ENCODE measurements around the gene FAM107B. TPM values are rescaled to one million over a fixed set of nuclear protein-coding genes. Genes with fewer than 3 reads are reported as not detected.

Gene FAM107B
- total RNA-seq, 1 experiment from 2014 or later = 41.3 TPM

GRCh38 chr10:14707481-14707880 is 67.2 kb downstream of the FAM107B start:
- H3K9me3 Mint-ChIP-seq (ENCODE audit: unreplicated experiment) = no peaks in the 10 kb centered on the region
- H3K4me1 Mint-ChIP-seq (ENCODE audit: insufficient read depth, unreplicated experiment) = no peaks in the 10 kb centered on the region
- TF ChIP-seq CTCF (IDR thresholded peaks at IDR 0.05; ENCODE audit: unreplicated experiment) = no peak
- no peaks in the 10 kb centered on the region for H3K27me3 Mint-ChIP-seq (ENCODE audit: insufficient read depth, unreplicated experiment)
- no peaks in the 10 kb centered on the region for H3K36me3 Mint-ChIP-seq (ENCODE audit: insufficient read depth, unreplicated experiment)
- POLR2A ChIA-PET = interaction anchor here (0.6 kb wide), 1 partner anchor 17 kb away, joined by 3 read pairs; no protein-coding TSS in a partner anchor
- DNase-seq (ENCODE audit: unreplicated experiment) = no peak
- CTCF ChIA-PET = interaction anchor here (0.6 kb wide), 2 partner anchors 82 to 933 kb away, joined by 3 to 4 read pairs; no protein-coding TSS in a partner anchor
- no peak overlapping the region for H3K27ac Mint-ChIP-seq (ENCODE audit: low read depth, unreplicated experiment)
- intact Hi-C loops (cut with micrococcal nuclease) = no loop called here
- no TSS peak for BruUV-seq (replicated peaks)
- no peak overlapping the region for H3K4me3 Mint-ChIP-seq (ENCODE audit: unreplicated experiment)

- intact Hi-C loops (cut with micrococcal nuclease) = no loop called here
- H3K36me3 Mint-ChIP-seq (ENCODE audit: insufficient read depth, unreplicated experiment) = no peaks in the 10 kb centered on the region
- ChIA-PET POLR2A (no interaction called here), CTCF (interaction anchor here (0.6 kb wide), 1 partner anchor 14 kb away, joined by 3 read pairs; no protein-coding TSS in a partner anchor)
- no peaks in the 10 kb centered on the region for H3K4me1 Mint-ChIP-seq (ENCODE audit: insufficient read depth, unreplicated experiment)
- TF ChIP-seq CTCF (IDR thresholded peaks at IDR 0.05; ENCODE audit: unreplicated experiment) = no peak
- H3K27me3 Mint-ChIP-seq (ENCODE audit: insufficient read depth, unreplicated experiment) = no peaks in the 10 kb centered on the region
- H3K4me3 Mint-ChIP-seq (ENCODE audit: unreplicated experiment) = no peak overlapping the region
- BruUV-seq (replicated peaks) = no TSS peak
- no peak for DNase-seq (ENCODE audit: unreplicated experiment)
- no peaks in the 10 kb centered on the region for H3K9me3 Mint-ChIP-seq (ENCODE audit: unreplicated experiment)
- no peak overlapping the region for H3K27ac Mint-ChIP-seq (ENCODE audit: low read depth, unreplicated experiment)
Observed at GRCh38 chr10:14705548-14706230, 69.0 kb downstream of the FAM107B start.

GRCh38 chr10:14703631-14704001 is 71.1 kb downstream of the FAM107B start:
- H3K4me3 Mint-ChIP-seq (ENCODE audit: unreplicated experiment) = no peak overlapping the region
- H3K27me3 Mint-ChIP-seq (ENCODE audit: insufficient read depth, unreplicated experiment) = no peaks in the 10 kb centered on the region
- no TSS peak for BruUV-seq (replicated peaks)
- H3K4me1 Mint-ChIP-seq (ENCODE audit: insufficient read depth, unreplicated experiment) = no peaks in the 10 kb centered on the region
- no peak for DNase-seq (ENCODE audit: unreplicated experiment)
- ChIA-PET CTCF (no interaction called here), POLR2A (interaction anchor here (0.7 kb wide), 1 partner anchor 133 kb away, joined by 4 read pairs; no protein-coding TSS in a partner anchor)
- no peak for TF ChIP-seq CTCF (IDR thresholded peaks at IDR 0.05; ENCODE audit: unreplicated experiment)
- intact Hi-C loops (cut with micrococcal nuclease) = no loop called here
- peaks cover 6% of the 10 kb centered on the region for H3K36me3 Mint-ChIP-seq (ENCODE audit: insufficient read depth, unreplicated experiment)
- H3K9me3 Mint-ChIP-seq (ENCODE audit: unreplicated experiment) = no peaks in the 10 kb centered on the region
- H3K27ac Mint-ChIP-seq (ENCODE audit: low read depth, unreplicated experiment) = no peak overlapping the region

GRCh38 chr10:14701466-14701865 is 73.2 kb downstream of the FAM107B start:
- no TSS peak for BruUV-seq (replicated peaks)
- Mint-ChIP-seq H3K27me3 (ENCODE audit: insufficient read depth, unreplicated experiment) (no peaks in the 10 kb centered on the region), H3K4me1 (ENCODE audit: insufficient read depth, unreplicated experiment) (no peaks in the 10 kb centered on the region), H3K36me3 (ENCODE audit: insufficient read depth, unreplicated experiment) (peaks cover 6% of the 10 kb centered on the region), H3K9me3 (ENCODE audit: unreplicated experiment) (no peaks in the 10 kb centered on the region), H3K27ac (ENCODE audit: low read depth, unreplicated experiment) (no peak overlapping the region), H3K4me3 (ENCODE audit: unreplicated experiment) (no peak overlapping the region)
- CTCF ChIA-PET = no interaction called here
- TF ChIP-seq CTCF (IDR thresholded peaks at IDR 0.05; ENCODE audit: unreplicated experiment) = no peak
- intact Hi-C loops (cut with micrococcal nuclease) = no loop called here
- POLR2A ChIA-PET = interaction anchor here (0.7 kb wide), 1 partner anchor 8 kb away, joined by 3 read pairs; no protein-coding TSS in a partner anchor
- no peak for DNase-seq (ENCODE audit: unreplicated experiment)
